Measurements from ENCODE around the gene KCNJ18. TPM values are rescaled to one million over a fixed set of nuclear protein-coding genes. Genes with fewer than 3 reads are reported as not detected.
"Not testable (repeated sequence)": the region's sequence is repeated elsewhere in the genome, so short reads cannot be mapped to it uniquely, and the experiment has no call there.

Gene KCNJ18
- total and polyA plus RNA-seq, 9 of the 15 experiments (the other 6 are each of a cell fraction or from before 2014, with no cell fraction given), result not detected

DNA sequence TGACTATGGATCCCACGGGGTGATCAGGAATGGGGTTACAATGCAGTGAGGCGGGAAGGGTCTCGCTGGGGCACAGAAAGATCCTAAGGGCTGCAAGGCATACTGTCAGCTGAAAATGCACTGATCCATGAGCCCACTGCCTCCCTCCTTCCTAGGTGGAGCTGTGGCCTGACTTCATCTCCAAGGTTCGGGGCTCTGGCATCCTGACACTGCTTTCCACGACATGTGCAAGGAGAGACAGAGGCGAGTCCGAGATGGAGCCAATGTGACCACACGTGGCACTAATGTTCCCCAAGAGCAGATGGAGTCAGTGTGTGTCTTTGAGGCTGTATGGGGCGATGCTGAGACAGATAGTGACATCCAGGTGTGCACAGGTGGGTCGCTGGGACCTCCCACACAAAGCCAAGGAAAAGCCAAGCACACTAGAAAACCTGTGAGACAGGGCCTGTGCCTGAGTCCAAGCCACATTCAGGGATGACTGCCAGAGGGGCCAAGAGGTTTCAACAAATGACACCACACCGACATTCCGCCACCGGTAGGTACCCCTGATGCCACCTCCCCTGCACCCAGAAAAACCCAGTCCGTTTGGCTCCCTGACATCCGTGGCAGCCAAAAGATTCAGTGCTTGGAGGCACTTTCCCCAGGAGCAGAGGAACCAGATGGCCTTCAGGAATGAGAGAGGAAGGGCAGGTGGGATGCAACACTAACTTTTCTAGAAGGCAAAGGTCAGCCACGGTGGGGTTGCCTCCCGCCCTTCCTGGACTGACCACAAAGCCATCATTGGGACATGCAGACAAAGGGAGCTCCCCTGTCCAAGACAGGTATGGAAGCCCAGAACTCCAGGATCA is 17.2 kb upstream of the KCNJ18 start:
- Histone ChIP-seq H3K4me1 (replicated peaks in 1 of 2; ENCODE audit: control insufficient read depth in 2 of 2, insufficient read depth in 2 of 2, low read length in 2 of 2) (peaks cover 3 to 36% of the 10 kb centered on the region in 2 experiments; a peak in 4 of 5 replicates), H3K4me3 (peak overlapping the region; percentile 40; the same call in 1 of the 2 replicates), H3K27me3 (ENCODE audit: control insufficient read depth in 2 of 2, insufficient read depth in 2 of 2, low read length in 2 of 2) (peaks cover 0 to 33% of the 10 kb centered on the region in 2 experiments; a peak in 2 of 5 replicates), H3K9ac (ENCODE audit: insufficient read depth in 1 of 2, low read depth in 2 of 2, low read length in 2 of 2) (peak overlapping the region in 1 of 2 experiments; percentile 50; a peak in 2 of 4 replicates), H2AFZ (ENCODE audit: low read depth, low read length) (peak overlapping the region; percentile 93), H3K4me2 (ENCODE audit: insufficient read depth, low read length) (peak overlapping the region; percentile 78)
- H3K79me2 ChIP-seq (ENCODE audit: control insufficient read depth, insufficient read depth, low read length); H3K9me3 ChIP-seq (replicated peaks; ENCODE audit: control insufficient read depth, insufficient read depth, low read depth, low read length); FAIRE-seq; H3K9me1 ChIP-seq (ENCODE audit: control insufficient read depth, insufficient read depth, low read length); POLR2A ChIA-PET; H3K27ac ChIP-seq (ENCODE audit: extremely low read depth, low read depth, low read length); ATAC-seq; H3K36me3 ChIP-seq (ENCODE audit: control insufficient read depth, insufficient read depth, low read length); intact Hi-C loops (cut with micrococcal nuclease); DNase-seq (ENCODE audit: extremely low read depth in 1 of 4, low spot score in 3 of 4); CTCF ChIA-PET (ENCODE audit: low intra/inter-chr PET ratio); H4K20me1 ChIP-seq (replicated peaks; ENCODE audit: control insufficient read depth, insufficient read depth, low read length): not testable (repeated sequence)
- 41% methylated on average over 17 of the region's 17 CpGs for WGBS (ENCODE audit: insufficient coverage, low coverage, missing lambda C conversion rate)
- TSS peak; percentile 80 for BruUV-seq (replicated peaks)
- in situ Hi-C loops (cut with MboI), result loop anchor here (10.0 kb wide), 2 partner anchors 630 to 710 kb away; no protein-coding TSS in a partner anchor

DNA sequence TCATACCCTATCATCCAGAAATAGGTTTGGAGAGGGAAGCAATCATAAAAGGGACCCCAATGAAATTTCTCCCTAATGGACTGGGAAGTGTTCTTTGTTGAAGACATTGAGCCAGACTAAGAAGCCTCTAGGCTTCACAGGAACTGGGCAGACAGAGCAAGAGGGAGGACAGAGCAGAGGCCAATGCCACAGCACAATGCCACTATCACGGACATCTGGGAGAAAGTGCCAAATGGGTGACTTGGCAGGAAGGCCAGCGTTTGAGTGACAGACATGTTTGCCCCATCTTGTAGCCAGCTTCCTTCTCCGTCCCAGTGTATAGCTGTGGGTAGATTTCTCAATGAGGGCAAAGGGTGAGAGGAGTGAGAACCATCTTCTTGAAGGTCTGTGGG is 16.6 kb upstream of the KCNJ18 start:
- intact Hi-C loops (cut with micrococcal nuclease); H3K36me3 ChIP-seq (ENCODE audit: control insufficient read depth, insufficient read depth, low read length); CTCF ChIA-PET (ENCODE audit: low intra/inter-chr PET ratio); ATAC-seq; POLR2A ChIA-PET; H3K27ac ChIP-seq (ENCODE audit: extremely low read depth, low read depth, low read length); H3K9me3 ChIP-seq (replicated peaks; ENCODE audit: control insufficient read depth, insufficient read depth, low read depth, low read length); H2AFZ ChIP-seq (ENCODE audit: low read depth, low read length); H3K4me2 ChIP-seq (ENCODE audit: insufficient read depth, low read length); DNase-seq (ENCODE audit: extremely low read depth in 1 of 4, low spot score in 3 of 4); BruUV-seq (replicated peaks); H3K4me3 ChIP-seq; H4K20me1 ChIP-seq (replicated peaks; ENCODE audit: control insufficient read depth, insufficient read depth, low read length); H3K9me1 ChIP-seq (ENCODE audit: control insufficient read depth, insufficient read depth, low read length); H3K79me2 ChIP-seq (ENCODE audit: control insufficient read depth, insufficient read depth, low read length); FAIRE-seq; H3K9ac ChIP-seq (ENCODE audit: insufficient read depth in 1 of 2, low read depth in 2 of 2, low read length in 2 of 2): not testable (repeated sequence)
- WGBS (ENCODE audit: insufficient coverage, low coverage, missing lambda C conversion rate), result 47% methylated on average over 3 of the region's 3 CpGs
- Histone ChIP-seq H3K27me3 (ENCODE audit: control insufficient read depth in 2 of 2, insufficient read depth in 2 of 2, low read length in 2 of 2) (peaks cover 0 to 33% of the 10 kb centered on the region in 2 experiments; a peak in 2 of 5 replicates), H3K4me1 (replicated peaks in 1 of 2; ENCODE audit: control insufficient read depth in 2 of 2, insufficient read depth in 2 of 2, low read length in 2 of 2) (peaks cover 3 to 37% of the 10 kb centered on the region in 2 experiments; a peak in 4 of 5 replicates)
- in situ Hi-C loops (cut with MboI), result loop anchor here (10.0 kb wide), 2 partner anchors 629 to 709 kb away; no protein-coding TSS in a partner anchor

Data from K562 (cell line).